GM03348 (cell line): ENCODE results near the gene KRAS.
"Not testable (repeated sequence)": the region's sequence is repeated elsewhere in the genome, so short reads cannot be mapped to it uniquely, and the experiment has no call there.

Experiments
- DNase-seq: peaks from one replicate; pipeline ENCODE4 v3.0.0; 2012; ENCODE audit warnings: low spot score

KRAS gene

DNA sequence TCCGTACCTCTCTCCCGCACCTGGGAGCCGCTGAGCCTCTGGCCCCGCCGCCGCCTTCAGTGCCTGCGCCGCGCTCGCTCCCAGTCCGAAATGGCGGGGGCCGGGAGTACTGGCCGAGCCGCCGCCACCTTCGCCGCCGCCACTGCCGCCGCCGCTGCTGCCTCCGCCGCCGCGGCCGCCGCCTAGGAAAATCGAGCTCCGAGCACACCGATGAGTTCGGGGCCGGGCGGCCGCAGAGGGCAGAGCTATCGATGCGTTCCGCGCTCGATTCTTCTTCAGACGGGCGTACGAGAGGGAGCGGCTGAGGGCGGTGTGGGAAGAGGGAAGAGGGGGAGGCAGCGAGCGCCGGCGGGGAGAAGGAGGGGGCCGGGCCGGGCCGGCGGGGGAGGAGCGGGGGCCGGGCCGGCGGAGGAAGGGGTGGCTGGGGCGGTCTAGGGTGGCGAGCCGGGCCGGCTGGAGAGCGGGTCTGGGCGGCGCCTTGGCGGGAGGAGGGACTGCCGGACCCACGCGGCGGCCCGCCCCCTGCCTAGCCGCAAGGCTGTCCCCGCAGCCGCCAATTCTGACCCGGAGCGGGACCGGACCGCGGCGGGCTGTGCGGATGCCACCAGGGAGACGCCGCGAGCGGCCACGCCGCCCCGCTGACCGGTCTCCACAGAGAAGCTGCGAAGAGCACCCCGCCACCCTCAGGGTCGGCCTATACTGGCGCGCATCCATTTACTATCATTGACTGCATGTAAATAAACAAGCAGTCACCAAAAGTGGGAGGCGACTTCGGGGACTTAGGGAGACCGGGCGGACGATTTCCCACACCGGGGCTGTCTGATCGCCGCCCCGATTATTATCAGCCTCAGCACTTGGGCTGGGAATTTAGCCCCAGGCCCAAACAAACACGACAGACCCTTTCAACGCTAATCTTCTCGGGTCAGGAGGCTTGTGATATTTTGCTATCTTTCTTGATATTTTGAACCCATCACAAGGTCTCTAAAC is at the start of gene KRAS:
KRAS (minus strand) TSS at position 186 of the 987 bp plus-strand sequence.
- peak; percentile 97 for DNase-seq

DNA sequence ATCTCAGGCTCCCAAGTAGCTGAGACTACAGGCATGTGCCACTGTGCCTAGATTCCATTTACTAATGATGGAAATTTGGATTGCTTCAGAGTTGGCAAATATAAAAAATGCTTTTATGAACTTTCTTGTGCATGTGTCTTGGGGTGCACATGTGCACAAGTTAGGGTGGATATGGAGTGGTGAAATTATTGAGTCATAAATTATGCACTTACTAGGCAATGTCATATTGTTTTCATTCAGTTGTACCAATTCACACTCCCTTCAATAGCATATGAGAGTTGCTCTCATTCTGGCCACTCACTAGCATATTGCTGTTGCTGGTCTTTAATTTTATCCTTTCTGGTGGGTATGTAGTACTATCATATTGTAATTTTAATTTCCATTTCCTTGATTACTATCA is 45.7 kb upstream of the KRAS start:
- DNase-seq, result no peak

DNA sequence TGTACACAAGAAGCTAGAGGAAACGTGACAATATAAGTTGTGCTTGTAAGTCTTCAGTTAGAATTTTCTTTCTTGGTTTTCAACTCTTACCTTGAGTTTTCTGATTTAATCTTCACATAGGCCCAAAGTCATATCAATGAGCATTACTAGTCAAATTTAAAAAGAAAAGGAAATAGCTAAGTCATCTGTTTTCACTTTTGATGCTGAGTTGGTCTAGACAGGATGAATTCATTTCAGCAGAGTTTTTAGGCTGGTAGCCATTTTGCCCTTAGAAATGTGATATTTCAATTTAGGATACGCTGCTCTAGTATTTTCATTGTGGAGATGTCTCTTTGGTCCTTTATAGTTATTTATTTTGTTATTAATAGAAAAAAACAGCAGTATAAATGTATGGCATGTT is 44.6 kb upstream of the KRAS start:
- DNase-seq, result peak; percentile 30

DNA sequence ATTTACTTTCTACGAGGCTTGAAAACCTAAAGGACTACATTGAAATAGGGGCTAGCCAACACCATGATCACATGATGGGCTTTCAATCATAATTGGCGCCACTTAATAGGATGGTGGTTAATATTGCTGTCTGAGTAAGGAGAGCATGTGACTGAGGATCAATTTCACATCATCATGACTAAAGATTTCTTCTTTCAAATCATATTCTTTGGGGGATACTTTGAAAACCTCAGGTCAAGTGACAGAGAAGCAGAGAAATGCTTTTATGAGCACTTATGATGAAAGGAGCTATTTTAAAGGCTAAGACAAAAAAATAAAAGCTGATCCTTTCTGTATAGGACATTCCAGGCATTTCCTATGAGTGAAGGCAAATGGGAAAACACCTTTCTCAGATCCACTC is 42.9 kb upstream of the KRAS start:
- no peak for DNase-seq

DNA sequence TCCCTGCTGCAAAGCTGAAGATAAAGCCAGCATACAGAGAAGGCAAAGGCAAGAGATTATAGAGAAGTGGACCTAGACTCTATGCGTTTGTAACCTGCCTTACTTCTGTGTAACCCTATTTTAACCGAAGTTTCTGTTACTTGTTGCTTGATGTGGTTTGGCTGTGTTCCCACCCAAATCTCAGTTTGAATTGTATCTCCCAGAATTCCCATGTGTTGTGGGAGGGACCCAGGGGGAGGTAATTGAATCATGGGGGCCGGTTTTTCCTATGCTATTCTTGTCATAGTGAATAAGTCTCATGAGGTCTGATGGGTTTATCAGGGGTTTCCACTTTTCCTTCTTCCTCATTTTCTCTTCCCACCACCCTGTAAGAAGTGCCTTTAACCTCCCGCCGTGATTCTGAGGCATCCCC is 42.1 kb upstream of the KRAS start:
- DNase-seq, result not testable (repeated sequence)

DNA sequence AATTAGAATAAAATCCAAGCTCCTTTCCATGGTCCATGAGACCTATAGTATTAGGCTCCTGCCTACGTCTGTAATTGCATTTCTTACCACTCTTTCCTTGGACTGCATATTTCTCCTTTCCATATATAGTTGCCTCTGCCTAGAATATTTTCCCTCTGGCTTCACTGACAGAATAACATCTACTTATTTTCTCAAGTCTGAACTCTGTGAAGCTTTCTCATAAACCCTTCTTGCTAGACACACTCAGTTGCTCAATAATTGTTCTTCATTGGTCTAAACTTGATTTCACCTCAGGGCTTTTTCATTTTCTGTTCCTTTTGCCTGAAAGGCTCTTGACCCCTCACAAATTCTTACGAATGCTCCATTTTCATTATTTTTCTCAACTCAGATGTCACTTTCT is 36.9 kb upstream of the KRAS start:
- no peak for DNase-seq

DNA sequence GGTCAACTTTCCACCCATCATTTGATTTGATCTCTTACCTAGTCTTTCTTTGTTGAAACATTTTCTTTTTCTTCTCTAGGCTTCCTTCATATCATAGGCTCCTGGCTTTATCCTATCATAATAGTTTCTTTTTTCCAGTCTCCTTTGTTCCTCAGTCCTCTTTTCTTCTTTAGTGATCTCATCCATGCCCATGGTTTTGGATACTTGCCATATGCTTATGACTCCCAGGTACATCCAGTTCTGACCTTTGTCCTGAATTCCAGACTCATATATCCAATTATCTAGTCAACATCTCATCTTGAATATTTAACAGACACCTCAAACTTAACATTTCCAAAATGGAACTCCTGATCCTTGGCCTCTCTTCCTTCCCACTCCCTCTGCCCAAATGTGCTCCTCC is 36.1 kb upstream of the KRAS start:
- DNase-seq, result no peak

DNA sequence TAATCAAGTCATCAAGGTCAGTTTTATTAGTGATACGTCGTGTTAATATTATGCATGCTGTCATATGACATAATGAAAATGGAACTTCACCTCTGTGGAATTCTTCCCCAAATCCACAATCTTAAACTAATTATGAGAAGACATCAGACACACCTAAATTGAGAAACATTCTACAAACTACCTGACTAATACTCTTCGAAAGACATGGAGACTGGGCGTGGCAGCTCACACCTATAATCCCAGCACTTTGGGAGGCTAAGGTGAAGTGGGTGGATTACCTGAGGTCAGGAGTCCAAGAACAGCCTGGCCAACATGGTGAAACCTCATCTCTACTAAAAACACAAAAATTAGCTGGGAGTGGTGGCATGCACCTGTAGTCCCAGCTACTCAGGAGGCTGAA is 33.3 kb upstream of the KRAS start:
- DNase-seq, result no peak

DNA sequence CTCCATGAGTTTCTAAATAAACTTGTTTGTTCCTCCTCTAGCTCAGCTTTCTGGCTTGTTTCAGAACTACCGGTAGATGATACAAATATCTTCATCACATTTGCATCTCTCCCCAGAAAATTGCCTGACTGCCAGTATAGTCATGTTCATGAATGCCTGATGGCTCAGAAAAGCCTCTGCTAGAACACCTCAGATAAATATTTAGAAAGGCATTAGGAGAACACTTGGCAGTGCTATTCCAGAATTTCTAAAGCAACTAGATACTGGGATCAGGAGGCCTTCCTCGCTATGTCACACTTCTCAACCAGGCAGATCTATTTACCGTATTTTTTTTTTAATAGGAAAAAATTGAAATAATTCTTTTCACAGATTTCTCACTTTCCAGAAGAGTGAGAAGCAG is 32.3 kb upstream of the KRAS start:
- DNase-seq, result no peak

DNA sequence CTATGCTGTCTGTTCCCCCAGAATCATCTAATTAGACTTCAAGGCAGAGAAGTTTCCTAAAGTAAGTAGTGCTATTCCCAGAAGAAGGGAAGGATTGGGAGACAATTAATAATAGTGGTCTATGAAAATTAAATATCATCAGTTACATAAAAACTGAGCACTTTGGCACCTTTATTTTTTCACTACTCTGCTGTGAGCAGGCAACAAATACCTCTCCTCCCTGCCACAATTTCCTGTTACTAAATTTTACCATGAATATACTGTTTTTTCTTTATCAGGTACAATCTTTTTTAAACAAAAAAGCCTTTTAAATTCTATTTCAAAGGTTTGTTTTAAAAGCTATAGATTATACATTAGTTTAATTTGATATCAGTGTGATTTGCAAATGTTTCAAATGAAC is 29.4 kb upstream of the KRAS start:
- DNase-seq, result no peak

DNA sequence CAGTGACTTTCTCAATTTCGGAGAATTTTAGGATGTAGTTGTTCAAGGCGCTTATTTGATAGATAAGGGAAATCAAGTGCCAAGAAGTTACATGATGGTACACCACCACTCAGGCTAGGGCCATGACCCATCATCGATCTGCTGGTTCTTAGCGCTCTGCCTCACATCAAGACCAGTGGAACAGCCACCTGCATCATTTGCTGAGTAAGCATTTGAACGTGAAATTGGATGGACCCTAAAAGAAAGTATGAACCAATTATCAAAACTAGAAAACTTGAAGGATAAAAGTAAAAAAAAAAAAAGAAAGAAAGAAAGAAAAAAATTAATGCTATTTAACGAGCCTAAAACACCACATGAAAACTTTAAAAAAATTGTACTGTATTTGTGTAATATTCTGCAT is 27.5 kb upstream of the KRAS start:
- no peak for DNase-seq

DNA sequence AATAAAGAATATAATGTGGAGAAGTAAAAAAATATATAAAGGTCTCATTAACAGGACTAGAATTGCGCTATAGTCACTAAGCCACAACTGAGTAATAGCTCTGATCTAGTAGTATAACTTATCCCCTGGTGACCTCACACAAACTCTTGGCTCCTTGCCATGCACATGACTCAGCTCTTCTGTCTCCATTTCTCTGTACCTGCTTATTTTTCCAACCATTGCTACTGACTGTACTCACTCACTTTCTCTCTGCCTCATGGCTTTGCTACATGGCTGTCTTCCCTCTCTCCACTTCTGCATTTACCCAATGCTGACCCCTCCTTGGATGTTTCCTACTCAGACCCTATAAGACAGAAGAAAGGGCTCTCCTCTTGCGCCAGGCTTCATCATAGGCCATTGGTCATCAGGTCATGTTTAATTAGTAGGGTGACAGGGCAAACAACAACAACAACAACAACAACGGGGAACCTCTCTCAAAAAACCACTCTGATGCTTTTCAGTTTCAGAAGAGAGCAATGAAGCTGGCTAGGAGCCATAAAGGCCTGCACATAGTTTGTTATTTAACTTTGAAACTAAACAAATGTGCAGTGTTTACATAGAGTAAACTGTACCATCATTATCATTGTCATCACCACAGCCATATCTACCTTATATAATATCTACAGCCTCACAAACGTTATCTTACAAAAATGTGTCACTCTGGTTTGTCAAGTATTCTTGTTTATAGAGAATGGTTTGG is 25.6 kb upstream of the KRAS start:
- DNase-seq, result peak; percentile 27

DNA sequence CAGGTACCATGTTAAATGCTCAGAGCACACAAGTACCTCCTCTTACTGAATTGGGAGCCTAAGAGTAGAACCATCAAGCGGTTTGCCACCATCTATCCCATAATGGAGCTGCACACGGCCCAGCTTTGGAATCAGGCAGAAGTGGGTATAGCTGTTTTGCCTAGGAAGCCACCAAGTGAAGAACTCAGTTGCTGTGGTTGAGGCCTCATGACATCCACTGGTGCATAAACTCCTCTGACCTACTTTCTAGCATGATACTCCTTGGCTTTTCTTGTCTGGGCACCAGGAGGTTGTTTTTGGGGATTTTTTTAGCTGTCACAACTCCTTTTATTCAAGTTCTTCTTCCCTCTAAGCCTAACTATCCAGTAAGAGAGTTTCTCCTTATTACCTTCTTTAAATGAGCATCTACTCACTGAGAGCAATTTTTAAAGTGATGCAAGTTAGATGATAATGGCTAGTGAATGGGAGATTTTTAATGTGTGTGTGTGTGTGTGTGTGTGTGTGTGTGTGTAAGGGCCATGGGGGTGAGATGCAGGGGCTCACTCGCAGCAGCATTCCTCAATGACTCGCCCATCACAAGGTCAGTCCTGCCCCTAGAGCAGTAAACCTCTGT is 20.9 kb upstream of the KRAS start:
- DNase-seq, result no peak

DNA sequence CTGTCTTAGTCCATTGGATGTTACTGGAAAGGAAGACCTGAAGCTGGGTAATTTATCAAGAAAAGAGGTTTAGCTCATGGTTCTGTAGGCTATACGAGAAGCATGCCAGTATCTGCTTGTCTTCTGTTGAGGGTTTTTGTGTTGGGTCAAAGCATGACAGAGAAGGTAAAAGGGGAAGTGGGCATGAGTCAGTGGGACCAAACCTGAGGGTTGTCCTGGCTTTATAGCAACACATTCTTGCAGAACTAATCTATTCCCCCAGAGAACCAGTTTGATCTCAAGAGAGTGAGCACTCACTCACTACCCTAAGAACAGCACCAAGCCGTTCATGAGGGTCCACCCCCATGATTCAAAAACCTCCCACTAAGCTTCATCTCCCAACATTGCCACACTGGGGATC is 19.0 kb upstream of the KRAS start:
- DNase-seq, result no peak

DNA sequence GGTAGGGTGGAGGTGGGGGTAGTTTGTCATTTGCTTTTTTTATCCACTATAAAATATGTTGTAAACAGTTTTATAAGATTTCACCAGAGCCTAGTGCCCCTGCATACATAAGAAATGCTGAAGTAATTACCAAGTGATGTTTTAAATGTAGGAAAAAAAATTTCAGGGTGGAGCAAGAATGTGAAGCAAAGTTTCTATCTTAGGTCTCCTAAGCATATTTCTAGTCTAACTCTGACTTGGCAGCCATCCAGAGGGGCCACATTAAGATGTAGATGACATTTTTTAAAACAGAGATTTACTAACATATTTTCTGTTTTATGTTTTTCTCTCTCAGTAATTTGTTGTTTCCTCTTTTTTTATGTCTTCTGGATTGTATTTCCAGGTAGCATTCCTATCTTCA is 15.8 kb upstream of the KRAS start:
- peak; percentile 10 for DNase-seq

DNA sequence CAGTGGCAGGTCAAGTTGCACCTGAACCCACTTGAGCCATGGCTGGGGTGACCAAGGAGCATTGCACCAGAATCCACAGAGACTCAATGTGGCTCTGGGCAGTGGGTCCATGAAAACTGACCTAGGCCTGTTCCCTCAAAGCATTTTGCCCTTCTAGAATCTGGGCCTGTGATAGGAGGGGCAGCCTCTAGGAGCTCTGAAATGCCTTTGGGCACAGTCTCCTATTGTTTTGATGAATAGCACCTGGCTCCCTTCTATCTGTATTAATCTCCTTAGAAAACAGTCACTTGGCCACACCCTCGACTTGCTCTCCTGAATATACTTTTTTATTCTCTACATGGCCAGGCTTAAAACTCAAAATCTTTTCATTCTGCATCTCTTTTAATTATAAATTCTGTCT is 14.1 kb upstream of the KRAS start:
- no peak for DNase-seq

DNA sequence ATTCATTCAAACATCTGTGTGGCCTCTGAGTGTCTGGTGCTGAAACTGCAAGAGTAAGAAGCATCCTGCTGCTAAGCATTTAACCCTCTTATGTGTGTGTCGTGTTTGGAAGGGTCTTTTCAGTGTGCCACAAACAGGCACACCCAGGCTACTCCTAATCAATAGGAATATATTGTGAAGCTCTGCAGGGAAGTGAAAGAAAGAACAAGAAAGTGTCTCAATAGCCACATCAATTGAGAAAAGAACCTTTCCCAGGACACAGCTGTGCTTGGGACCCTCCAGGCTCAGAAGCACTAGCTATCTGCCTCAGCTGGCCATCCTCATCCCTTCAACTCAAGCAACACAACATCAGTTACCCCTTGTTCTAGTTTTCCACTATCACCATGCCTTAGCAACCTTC is 13.4 kb upstream of the KRAS start:
- DNase-seq, result no peak

DNA sequence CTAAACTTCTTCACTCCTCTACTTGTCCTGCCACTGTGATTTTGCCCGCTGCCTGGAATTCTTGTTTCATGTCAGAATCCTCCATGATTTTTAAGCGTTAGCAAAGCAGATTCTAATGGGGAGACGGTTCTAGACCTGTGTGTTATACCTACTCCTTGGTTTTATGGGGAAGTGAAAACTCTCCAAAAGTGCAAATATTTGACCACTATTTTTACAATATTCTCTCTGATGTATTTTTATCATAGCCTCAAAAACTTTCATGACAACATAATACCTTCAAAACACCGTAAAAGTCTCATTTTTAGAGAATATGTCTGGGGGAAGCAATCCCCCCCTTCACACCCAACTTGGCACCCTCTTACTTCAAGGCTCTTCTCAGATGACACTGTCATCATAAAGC is 12.9 kb upstream of the KRAS start:
- no peak for DNase-seq

DNA sequence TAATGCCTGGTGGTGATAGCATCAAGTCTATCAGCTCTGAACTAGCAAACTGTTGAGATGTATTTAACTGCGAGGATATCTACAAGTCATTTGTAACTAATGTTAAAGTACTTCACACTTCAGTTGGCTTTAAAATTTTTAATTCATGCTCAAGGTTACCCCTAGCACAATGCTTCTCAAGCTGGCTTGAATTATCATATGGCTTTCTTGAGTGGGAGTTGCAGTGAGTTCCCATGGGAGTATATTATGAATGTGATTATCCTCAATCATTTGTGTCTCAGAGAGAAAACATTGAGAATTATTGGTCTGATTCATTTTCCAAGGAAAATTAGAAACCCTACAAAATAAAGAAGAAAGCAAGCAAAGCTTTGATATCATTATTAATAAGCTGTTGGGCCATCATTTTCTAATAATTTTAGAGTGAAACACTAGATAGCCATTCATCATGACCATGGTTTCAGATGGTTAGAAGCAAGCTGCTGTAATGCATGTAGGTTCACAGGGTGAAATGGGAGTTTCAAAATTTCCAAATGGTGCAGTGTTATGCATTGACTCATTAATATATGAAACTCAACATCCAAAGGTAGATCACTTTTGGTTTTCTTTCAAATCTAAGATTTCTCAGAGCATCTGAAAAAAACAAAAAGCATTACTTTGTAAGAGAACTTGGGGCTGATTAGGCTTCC is 11.8 kb upstream of the KRAS start:
- DNase-seq, result no peak

DNA sequence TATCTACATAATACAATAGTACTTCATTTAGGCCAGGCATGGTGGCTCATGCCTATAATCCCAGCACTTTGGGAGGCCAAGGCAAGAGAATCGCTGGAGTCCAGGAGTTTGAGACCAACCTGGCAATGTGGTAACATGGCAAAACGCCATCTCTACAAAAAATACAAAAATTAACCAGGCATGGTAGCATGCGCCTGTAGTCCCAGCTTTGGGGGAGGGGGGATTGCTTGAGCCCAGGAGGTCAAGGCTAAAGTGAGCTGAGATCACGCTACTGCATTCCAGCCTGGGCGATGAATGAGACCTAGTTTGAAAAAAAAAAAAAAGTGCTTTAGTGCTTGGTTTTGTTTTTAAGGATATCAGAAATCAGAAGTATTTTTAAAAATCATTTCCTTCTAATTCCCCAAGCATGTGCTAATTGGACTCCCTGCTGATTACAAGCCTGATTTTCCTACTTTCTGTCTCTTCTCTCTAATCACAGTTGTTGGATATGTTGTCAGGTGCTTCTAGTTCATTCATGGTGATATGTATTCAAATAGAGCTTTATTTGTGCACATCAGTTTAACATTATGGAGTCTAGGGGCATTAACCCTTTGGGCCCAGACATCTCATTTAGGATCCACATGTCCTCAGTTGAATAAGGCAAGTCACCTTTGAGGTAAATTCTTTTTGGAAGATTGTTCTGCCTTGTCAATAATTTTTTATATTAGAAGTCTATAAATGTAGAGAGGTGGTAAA is 7.0 kb upstream of the KRAS start:
- DNase-seq, result no peak

DNA sequence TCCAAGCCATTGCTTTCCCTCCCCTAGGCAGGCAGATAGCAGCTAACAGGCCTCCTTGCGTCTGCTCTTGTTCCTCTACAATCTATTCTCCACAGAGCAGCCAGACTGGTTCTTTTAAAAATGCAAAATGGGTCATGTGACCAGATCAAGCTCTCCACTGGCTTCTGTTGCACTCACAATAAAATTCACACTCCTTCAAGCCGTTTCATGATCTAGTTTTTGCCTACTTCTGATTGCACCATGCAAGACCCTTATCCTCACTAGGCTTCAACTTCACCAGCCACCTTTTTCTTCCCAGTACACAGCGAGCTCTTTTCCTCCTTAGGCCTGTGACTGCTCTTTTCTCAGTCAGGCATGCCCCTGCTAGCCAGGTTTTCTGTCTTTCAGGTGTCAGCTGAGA is 6.1 kb upstream of the KRAS start:
- no peak for DNase-seq

DNA sequence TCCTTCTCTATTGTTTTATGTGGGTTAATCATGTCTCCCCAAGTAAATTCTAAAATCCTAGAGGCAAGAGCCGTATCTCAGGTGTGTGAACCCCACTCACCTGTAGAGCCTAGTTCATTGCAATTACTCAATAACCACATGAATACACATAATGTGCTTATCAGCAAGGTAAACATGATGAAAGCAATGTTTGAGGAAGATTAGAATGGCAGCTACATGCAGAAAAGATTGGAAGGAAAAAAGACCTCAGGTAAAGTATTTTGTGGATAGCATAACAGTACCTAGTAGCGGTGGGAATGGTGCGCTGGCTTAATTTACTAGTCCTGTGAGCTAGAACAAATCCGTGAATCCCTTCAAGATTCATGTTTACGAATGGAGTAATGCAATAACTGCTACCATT is 5.3 kb upstream of the KRAS start:
- DNase-seq, result no peak
